ENCODE measurements around the gene PCDHA10. TPM values are rescaled to one million over a fixed set of nuclear protein-coding genes. Genes with fewer than 3 reads are reported as not detected.
A peak's percentile ranks its signal among the peaks of the same experiment; 100 is the strongest.
"Not testable (repeated sequence)": the region's sequence is repeated elsewhere in the genome, so short reads cannot be mapped to it uniquely, and the experiment has no call there.

PCDHA10 gene
- total RNA-seq, 1 donor from 2014 or later, result 0.06 TPM

- DNase-seq (ENCODE audit: low read depth), result no peak
- TF ChIP-seq, protein P1, sequence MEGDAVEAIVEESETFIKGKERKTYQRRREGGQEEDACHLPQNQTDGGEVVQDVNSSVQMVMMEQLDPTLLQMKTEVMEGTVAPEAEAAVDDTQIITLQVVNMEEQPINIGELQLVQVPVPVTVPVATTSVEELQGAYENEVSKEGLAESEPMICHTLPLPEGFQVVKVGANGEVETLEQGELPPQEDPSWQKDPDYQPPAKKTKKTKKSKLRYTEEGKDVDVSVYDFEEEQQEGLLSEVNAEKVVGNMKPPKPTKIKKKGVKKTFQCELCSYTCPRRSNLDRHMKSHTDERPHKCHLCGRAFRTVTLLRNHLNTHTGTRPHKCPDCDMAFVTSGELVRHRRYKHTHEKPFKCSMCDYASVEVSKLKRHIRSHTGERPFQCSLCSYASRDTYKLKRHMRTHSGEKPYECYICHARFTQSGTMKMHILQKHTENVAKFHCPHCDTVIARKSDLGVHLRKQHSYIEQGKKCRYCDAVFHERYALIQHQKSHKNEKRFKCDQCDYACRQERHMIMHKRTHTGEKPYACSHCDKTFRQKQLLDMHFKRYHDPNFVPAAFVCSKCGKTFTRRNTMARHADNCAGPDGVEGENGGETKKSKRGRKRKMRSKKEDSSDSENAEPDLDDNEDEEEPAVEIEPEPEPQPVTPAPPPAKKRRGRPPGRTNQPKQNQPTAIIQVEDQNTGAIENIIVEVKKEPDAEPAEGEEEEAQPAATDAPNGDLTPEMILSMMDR (conservative IDR thresholded peaks at IDR 0.05; ENCODE audit: low read depth, low read length), result peak; percentile 40
- H3K4me3 ChIP-seq (ENCODE audit: low read depth, low read length), result peak within 1 kb of the TSS; percentile 13
Measured at GRCh38 chr5:140840978-140841962, 14.4 kb upstream of the PCDHA10 start, which contains the start of gene PCDHA8. Gene PCDHA8, plus strand, starts transcription at chr5:140841187. Its CDS starts 135 bp downstream, at chr5:140841322.

DNA sequence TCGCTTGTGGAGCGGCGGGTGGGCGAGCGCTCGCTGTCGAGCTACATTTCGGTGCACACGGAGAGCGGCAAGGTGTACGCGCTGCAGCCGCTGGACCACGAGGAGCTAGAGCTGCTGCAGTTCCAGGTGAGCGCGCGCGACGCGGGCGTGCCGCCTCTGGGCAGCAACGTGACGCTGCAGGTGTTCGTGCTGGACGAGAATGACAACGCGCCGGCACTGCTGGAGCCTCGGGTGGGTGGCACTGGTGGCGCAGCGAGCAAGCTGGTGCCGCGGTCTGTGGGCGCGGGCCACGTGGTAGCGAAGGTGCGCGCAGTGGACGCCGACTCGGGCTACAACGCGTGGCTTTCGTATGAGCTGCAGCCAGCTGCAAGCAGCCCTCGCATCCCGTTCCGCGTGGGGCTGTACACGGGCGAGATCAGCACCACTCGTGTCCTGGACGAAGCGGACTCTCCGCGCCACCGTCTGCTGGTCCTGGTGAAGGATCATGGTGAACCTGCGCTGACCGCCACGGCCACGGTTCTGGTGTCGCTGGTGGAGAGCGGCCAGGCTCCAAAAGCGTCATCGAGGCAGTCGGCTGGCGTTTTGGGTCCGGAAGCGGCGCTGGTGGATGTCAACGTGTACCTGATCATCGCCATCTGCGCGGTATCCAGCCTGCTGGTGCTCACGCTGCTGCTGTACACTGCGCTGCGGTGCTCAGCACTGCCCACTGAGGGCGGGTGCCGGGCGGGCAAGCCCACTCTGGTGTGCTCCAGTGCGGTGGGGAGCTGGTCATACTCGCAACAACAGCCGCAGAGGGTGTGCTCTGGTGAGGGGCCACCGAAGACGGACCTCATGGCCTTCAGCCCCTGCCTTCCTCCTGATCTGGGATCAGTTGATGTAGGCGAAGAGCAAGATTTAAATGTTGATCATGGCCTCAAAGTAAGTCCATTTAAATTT, 12.6 kb upstream of the PCDHA10 start:
- DNase-seq (ENCODE audit: low read depth), result no peak
- H3K4me3 ChIP-seq (ENCODE audit: low read depth, low read length), result no peak overlapping the region
- TF ChIP-seq, protein P1 (conservative IDR thresholded peaks at IDR 0.05; ENCODE audit: low read depth, low read length), result no peak

GRCh38 chr5:140848139-140849102, 7.3 kb upstream of the PCDHA10 start, which contains the start of gene PCDHA9:
Gene PCDHA9, plus strand, starts transcription at chr5:140848382. Its CDS starts 114 bp downstream, at chr5:140848496.
- not testable (repeated sequence) for H3K4me3 ChIP-seq (ENCODE audit: low read depth, low read length); DNase-seq (ENCODE audit: low read depth)

- H3K4me3 ChIP-seq (ENCODE audit: low read depth, low read length); DNase-seq (ENCODE audit: low read depth): not testable (repeated sequence)
Measured at GRCh38 chr5:140849831-140850634, 5.7 kb upstream of the PCDHA10 start.

DNA sequence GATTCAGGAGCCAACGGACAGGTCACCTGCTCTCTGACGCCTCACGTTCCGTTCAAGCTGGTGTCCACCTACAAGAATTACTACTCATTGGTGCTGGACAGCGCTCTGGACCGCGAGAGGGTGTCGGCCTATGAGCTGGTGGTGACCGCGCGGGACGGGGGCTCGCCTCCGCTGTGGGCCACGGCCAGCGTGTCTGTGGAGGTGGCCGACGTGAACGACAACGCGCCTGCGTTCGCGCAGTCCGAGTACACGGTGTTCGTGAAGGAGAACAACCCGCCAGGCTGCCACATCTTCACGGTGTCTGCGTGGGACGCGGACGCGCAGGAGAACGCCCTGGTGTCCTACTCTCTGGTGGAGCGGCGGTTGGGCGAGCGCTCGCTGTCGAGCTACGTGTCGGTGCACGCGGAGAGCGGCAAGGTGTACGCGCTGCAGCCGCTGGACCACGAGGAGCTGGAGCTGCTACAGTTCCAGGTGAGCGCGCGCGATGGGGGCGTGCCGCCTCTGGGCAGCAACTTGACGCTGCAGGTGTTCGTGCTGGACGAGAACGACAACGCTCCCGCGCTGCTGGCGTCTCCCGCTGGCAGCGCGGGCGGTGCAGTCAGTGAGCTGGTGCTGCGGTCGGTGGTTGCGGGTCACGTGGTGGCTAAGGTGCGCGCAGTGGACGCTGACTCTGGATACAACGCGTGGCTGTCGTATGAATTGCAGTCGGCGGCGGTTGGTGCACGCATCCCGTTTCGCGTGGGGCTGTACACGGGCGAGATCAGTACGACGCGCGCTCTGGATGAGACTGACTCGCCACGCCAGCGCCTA, 1.7 kb downstream of the PCDHA10 start:
- TF ChIP-seq, protein P1 (conservative IDR thresholded peaks at IDR 0.05; ENCODE audit: low read depth, low read length), result no peak
- DNase-seq (ENCODE audit: low read depth), result no peak
- no peak overlapping the region for H3K4me3 ChIP-seq (ENCODE audit: low read depth, low read length)

- TF ChIP-seq, protein P1 (conservative IDR thresholded peaks at IDR 0.05; ENCODE audit: low read depth, low read length), result no peak
- DNase-seq (ENCODE audit: low read depth), result no peak
- no peak overlapping the region for H3K4me3 ChIP-seq (ENCODE audit: low read depth, low read length)
Measured at GRCh38 chr5:140857987-140858240, 2.2 kb downstream of the PCDHA10 start.
